Mucosa of rectum (tissue), 2 donors: ENCODE data around the gene HHAT.
"Not testable (repeated sequence)": the region's sequence is repeated elsewhere in the genome, so short reads cannot be mapped to it uniquely, and the experiment has no call there.

Experiments
- H3K27ac ChIP-seq, 2 donors: one replicate each; pipeline ENCODE4 v1.7.0; 2013; ENCODE audit warnings: inconsistent platforms in 2 of 2, low read depth in 2 of 2, low read length in 2 of 2
- H3K27me3 ChIP-seq, 2 donors: one replicate each; pipeline ENCODE4 v1.7.0; 2013; ENCODE audit warnings: low read length in 2 of 2; ENCODE audit not compliant: control insufficient read depth in 2 of 2, insufficient read depth in 2 of 2
- H3K36me3 ChIP-seq, 2 donors: one replicate each; pipeline ENCODE4 v1.7.0; 2013; ENCODE audit warnings: low read length in 2 of 2; ENCODE audit not compliant: control insufficient read depth in 2 of 2, insufficient read depth in 2 of 2
- H3K4me1 ChIP-seq, 2 donors: one replicate each; pipeline ENCODE4 v1.7.0; 2013; ENCODE audit warnings: low read length in 2 of 2, mild to moderate bottlenecking in 1 of 2; ENCODE audit not compliant: control insufficient read depth in 2 of 2, insufficient read depth in 2 of 2
- H3K4me3 ChIP-seq, 2 donors: one replicate each; pipeline ENCODE4 v1.7.0; 2013; ENCODE audit warnings: low read length in 2 of 2
- H3K9ac ChIP-seq, 2 donors: one replicate each; pipeline ENCODE4 v1.7.0; 2013; ENCODE audit warnings: low read length in 2 of 2, low read depth in 1 of 2, mild to moderate bottlenecking in 1 of 2
- H3K9me3 ChIP-seq, 2 donors: one replicate each; pipeline ENCODE4 v1.7.0; 2013; ENCODE audit warnings: low read length in 2 of 2; ENCODE audit not compliant: control insufficient read depth in 2 of 2
- donor health status: healthy.
- donor health status: Normal muscosa, but diverticular disease.

HHAT gene

DNA sequence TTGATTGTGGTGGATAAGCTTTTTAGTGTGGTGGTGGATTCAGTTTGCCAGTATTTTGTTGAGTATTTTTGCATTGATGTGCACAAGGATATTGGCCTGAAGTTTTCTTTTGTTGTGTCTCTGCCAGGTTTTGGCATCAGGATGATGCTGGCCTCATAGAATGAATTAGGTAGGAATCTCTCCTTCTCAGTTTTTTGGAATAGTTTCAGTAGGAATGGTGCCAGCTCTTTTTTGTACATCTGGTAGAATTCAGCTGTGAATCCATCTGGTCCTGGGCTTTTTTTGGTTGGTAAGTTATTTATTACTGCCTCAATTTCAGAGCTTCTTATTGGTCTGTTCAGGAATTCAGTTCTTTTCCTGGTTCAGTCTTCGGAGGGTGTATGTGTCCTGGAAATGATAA, 98.0 kb downstream of the HHAT start:
- not testable (repeated sequence) for H3K9ac ChIP-seq

DNA sequence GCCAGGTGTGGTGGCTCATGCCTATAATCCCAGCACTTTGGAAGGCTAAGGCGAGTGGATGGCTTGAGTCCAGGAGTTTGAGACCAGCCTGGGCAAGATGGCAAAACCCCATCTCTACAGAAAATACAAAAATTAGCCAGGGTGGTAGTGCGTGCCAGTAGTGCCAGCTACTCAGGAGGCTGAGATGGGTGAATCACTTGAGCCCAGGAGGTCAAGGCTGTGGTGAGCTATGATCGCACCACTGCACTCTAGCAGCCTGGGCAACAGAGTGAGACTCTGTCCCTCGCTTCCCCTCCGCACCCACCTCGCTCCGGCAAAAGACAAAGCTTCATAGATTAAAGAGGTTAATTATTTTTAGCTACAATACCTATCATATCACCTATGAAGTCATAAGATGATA, 100.0 kb downstream of the HHAT start:
- Histone ChIP-seq H3K4me1 (no peaks in the 10 kb centered on the region), H3K27me3 (no peaks in the 10 kb centered on the region), H3K4me3 (no peak overlapping the region), H3K27ac (no peak overlapping the region), H3K9me3 (no peaks in the 10 kb centered on the region), H3K36me3 (no peaks in the 10 kb centered on the region), H3K9ac (no peak overlapping the region)

More for the DNA sequence above, 98.0 kb downstream of the HHAT start:
- not testable (repeated sequence) for H3K9me3 ChIP-seq, H3K4me1 ChIP-seq, H3K4me3 ChIP-seq, H3K27ac ChIP-seq, H3K27me3 ChIP-seq, H3K36me3 ChIP-seq

DNA sequence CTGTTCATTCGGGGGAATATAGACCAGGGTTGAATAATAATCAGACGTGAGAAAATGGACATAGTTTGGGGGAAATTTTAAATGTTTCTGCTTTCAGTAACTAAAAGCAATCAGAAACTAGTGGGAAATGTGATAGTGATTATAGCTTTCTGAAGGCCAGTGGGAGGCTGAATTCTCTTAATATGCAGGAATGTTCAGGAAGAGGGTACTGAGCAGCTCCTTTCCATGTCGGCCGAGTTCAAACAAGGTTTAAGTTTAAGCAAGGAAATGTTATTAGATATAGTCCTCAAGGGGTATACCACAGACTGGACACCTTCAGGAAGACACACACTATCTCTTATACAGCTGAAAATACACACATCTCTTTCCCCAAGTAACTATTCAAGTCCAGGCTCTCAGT, 105.5 kb downstream of the HHAT start:
- no peak overlapping the region for H3K9ac ChIP-seq
- no peaks in the 10 kb centered on the region for H3K4me1 ChIP-seq
- no peak overlapping the region for H3K4me3 ChIP-seq
- no peaks in the 10 kb centered on the region for H3K36me3 ChIP-seq
- H3K9me3 ChIP-seq = no peaks in the 10 kb centered on the region
- H3K27ac ChIP-seq = no peak overlapping the region
- no peaks in the 10 kb centered on the region for H3K27me3 ChIP-seq

DNA sequence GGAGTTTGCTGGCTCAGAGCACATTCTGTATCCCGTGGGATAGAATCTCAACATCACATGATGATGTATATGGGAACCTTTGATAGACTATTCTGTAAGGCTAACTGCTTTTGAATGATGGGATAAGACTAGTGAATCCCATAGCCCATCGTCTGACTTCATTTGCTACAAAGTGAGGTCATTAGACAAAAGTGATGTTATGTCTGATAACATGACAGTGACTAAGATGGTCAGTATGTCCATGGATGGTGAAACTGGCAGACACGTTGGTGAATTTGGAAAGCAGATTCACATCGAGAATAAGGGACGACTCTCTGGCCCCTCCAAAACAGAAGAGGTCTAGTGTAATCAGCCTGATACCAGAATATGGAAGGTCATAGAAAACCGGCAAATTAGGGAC, 108.4 kb downstream of the HHAT start:
- H3K4me3 ChIP-seq = no peak overlapping the region
- no peaks in the 10 kb centered on the region for H3K9me3 ChIP-seq
- no peak overlapping the region for H3K9ac ChIP-seq
- H3K27me3 ChIP-seq = no peaks in the 10 kb centered on the region
- H3K27ac ChIP-seq = no peak overlapping the region
- H3K36me3 ChIP-seq = no peaks in the 10 kb centered on the region
- no peaks in the 10 kb centered on the region for H3K4me1 ChIP-seq

DNA sequence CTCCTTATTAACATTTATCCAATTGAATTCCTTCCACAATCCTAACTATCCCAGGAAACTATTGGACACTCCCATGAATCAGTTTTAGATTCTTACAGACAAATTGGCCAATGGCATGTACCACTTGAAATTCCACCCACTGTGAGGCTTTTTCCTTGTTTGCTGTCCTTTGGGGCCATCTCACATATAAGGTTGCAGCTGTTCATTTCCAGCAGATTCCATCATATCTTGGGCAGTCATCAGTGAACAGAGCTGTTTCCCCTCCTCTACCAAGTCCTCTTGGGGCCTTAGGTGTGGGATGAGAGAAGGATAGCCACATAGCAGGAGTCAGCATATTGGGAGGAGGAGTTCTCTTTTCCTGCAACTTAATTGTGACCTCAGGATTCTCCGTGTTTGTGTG, 109.1 kb downstream of the HHAT start:
- Histone ChIP-seq H3K9ac (no peak overlapping the region), H3K4me3 (no peak overlapping the region), H3K4me1 (no peaks in the 10 kb centered on the region), H3K9me3 (no peaks in the 10 kb centered on the region), H3K27me3 (no peaks in the 10 kb centered on the region), H3K27ac (no peak overlapping the region), H3K36me3 (no peaks in the 10 kb centered on the region)

DNA sequence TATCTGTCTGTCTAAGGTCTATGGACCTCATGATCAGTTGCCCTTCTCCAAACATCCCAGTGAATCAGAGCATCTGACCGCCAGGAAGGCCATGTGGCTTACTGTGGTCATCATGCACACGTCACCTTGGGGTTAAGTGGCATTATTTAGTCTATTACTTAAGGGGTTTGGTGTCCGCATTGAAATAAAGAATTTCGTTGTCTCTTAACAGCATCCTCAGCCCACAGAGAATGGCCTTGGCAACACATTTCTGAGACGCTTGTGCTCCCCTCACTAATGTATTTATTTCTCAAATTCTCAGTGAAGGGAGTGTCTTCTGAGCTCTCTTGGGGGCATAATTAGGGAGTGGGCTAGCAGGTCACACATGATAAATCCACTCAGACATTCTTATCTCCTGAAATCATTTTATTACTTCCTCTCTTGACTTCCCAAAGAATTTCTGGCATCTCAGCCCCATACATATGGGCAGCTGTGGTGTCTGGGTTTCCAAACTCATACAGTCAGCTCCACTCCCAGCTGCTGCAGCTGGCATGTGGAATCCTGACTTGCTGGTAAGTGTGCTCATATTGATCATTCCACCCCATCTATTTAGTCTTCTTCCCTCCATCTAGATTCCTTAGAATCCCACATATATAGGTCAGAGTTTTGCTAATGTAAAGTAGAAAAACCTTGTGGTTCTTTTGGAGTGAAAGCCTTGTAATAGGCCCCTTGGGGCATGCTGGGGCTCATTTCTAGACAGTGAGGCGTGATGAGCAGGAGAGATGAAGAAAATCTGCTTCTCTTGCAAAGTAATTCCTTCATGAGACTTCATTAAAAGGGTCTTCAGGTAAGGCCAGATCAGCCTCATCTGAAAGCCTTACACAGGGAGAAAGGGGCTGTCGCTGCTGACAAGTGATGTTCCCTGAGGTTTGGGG, 110.5 kb downstream of the HHAT start:
- Histone ChIP-seq H3K4me1 (no peaks in the 10 kb centered on the region), H3K9ac (no peak overlapping the region), H3K27me3 (no peaks in the 10 kb centered on the region), H3K27ac (no peak overlapping the region), H3K4me3 (no peak overlapping the region), H3K36me3 (no peaks in the 10 kb centered on the region), H3K9me3 (no peaks in the 10 kb centered on the region)

DNA sequence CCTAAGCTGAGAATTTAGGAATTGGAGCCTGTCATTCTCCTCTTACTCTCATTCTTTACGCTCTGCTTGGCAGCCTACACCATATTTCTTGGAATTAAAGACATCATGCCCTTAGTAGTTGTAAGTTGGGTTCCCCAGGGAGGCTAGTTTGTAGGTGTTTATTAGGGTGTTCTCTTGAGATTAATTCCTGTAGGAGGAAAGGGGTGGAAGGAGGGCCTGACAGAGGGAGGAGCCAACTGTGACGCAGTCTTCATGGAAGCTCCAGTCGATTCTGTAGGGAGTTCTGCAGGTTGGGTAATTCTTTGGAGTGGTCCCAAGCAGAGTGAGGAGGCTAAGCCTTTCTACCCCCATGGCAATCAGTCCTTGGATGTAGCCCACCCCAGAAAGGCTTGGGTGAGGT, 111.4 kb downstream of the HHAT start:
- H3K4me3 ChIP-seq = no peak overlapping the region
- no peaks in the 10 kb centered on the region for H3K36me3 ChIP-seq
- H3K4me1 ChIP-seq = no peaks in the 10 kb centered on the region
- H3K9me3 ChIP-seq = no peaks in the 10 kb centered on the region
- H3K27ac ChIP-seq = no peak overlapping the region
- H3K9ac ChIP-seq = no peak overlapping the region
- no peaks in the 10 kb centered on the region for H3K27me3 ChIP-seq

DNA sequence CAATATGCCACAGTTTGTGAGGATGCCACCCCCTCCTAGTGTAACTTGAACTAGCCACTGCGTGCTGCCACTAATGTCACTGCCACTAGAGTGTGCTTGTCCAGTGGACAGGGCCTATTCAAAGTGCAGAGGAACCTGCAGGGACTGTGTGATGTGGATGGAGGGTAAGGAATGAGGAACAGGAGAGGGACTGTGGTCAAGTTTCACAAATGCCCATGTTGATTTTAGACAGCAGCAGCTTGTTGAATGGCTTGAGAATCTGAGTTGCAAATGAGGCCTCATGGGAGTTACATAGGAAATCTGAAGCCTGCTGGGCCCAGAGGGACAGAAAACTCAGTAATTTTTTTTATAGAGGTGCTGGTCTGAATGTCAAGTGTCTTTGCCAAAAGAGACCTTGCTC, 112.3 kb downstream of the HHAT start:
- no peaks in the 10 kb centered on the region for H3K27me3 ChIP-seq
- H3K27ac ChIP-seq = no peak overlapping the region
- no peak overlapping the region for H3K9ac ChIP-seq
- H3K9me3 ChIP-seq = no peaks in the 10 kb centered on the region
- no peak overlapping the region for H3K4me3 ChIP-seq
- no peaks in the 10 kb centered on the region for H3K4me1 ChIP-seq
- H3K36me3 ChIP-seq = no peaks in the 10 kb centered on the region

DNA sequence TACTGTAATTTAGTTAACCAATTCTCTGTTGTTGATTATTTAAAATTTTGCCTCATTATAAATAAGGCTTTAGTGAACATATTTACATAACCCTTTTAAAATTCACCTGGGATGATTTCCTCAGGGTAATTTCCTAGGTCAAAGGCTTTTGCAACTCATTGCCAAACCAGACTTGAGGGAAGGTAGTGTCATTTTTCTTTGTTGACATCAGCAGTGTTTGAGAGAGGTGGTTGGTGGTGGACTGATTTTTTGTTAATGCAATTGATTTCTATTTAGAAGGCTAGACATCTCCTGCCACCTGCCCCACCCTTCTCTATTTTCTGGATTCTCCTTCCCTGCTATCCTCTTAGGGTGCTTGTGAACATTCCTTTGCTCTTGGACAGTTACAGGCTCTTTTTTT, 116.8 kb downstream of the HHAT start:
- Histone ChIP-seq H3K27me3 (no peaks in the 10 kb centered on the region), H3K9me3 (no peaks in the 10 kb centered on the region), H3K36me3 (no peaks in the 10 kb centered on the region), H3K4me1 (no peaks in the 10 kb centered on the region), H3K27ac (no peak overlapping the region), H3K9ac (no peak overlapping the region), H3K4me3 (no peak overlapping the region)

DNA sequence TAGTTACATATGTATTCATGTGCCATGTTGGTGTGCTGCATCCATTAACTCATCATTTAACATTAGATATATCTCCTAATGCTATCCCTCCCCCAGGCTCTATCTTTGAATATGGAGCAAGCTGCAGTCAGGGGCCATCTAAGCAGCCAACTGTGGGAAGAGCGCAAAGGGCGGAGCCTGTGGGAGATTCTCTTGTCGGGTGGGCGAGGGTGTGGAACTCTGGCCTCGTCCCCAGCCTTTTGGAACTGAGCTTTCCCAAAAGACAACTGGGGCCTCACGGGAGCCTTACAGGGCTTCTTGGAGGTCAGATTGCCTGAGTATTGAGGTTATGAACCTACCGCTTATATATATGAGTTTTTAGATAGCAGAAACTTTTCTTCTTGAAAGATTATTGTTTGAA, 117.2 kb downstream of the HHAT start:
- H3K27ac ChIP-seq = no peak overlapping the region
- no peak overlapping the region for H3K9ac ChIP-seq
- H3K4me3 ChIP-seq = no peak overlapping the region
- H3K36me3 ChIP-seq = no peaks in the 10 kb centered on the region
- no peaks in the 10 kb centered on the region for H3K27me3 ChIP-seq
- H3K9me3 ChIP-seq = no peaks in the 10 kb centered on the region
- no peaks in the 10 kb centered on the region for H3K4me1 ChIP-seq
